ENCODE results near the gene PRIMA1. TPM values are rescaled to one million over a fixed set of nuclear protein-coding genes. Genes with fewer than 3 reads are reported as not detected.

The PRIMA1 gene
- total RNA-seq, 1 experiment from 2014 or later: 4.9 TPM

- Mint-ChIP-seq H3K27ac (peak overlapping the region; percentile 90), H3K36me3 (no peaks in the 10 kb centered on the region), H3K27me3 (ENCODE audit: low read depth) (0 out of 2 replicates have a peak, but pooled peaks cover 2% of the 10 kb centered on the region), H3K4me3 (peak overlapping the region; percentile 50; the same call in 1 of the 2 replicates), H3K4me1 (peaks cover 79% of the 10 kb centered on the region), H3K9me3 (no peaks in the 10 kb centered on the region)
- ChIA-PET POLR2A (no interaction called here), CTCF (interaction anchor here (0.7 to 4.5 kb wide), 9 partner anchors 33 to 347 kb away, joined by 3 to 52 read pairs (median 4); no protein-coding TSS in a partner anchor)
- ATAC-seq (no peak), DNase-seq (ENCODE audit: low spot score) (no peak)
- TF ChIP-seq ZNF423 (CRISPR knock-in tag; IDR thresholded peaks at IDR 0.05) (no peak), TEAD4 (CRISPR knock-in tag; IDR thresholded peaks at IDR 0.05) (no peak), NFYB (CRISPR knock-in tag; conservative IDR thresholded peaks at IDR 0.05; ENCODE audit: low read depth) (no peak), STAT6 (CRISPR knock-in tag; conservative IDR thresholded peaks at IDR 0.05; ENCODE audit: low read depth) (no peak), CBFB (CRISPR knock-in tag; IDR thresholded peaks at IDR 0.05; ENCODE audit: low read depth) (no peak), TP53 (CRISPR knock-in tag; IDR thresholded peaks at IDR 0.05) (no peak)
These were observed 99.5 kb downstream of the PRIMA1 start for GRCh38 chr14:93688820-93689219.

- Mint-ChIP-seq H3K9me3 (no peaks in the 10 kb centered on the region), H3K27ac (peak overlapping the region; percentile 90), H3K27me3 (ENCODE audit: low read depth) (0 out of 2 replicates have a peak, but pooled peaks cover 2% of the 10 kb centered on the region), H3K4me1 (peaks cover 76% of the 10 kb centered on the region), H3K36me3 (no peaks in the 10 kb centered on the region), H3K4me3 (peak overlapping the region; percentile 50)
- ChIA-PET CTCF (interaction anchor here (0.7 to 4.5 kb wide), 9 partner anchors 13 to 348 kb away, joined by 3 to 52 read pairs (median 4); no protein-coding TSS in a partner anchor), POLR2A (interaction anchor here (0.7 kb wide), 1 partner anchor 286 kb away, joined by 3 read pairs; no protein-coding TSS in a partner anchor)
- no peak for TF ChIP-seq ZNF232 (CRISPR knock-in tag; IDR thresholded peaks at IDR 0.05)
- TF ChIP-seq CBFB (CRISPR knock-in tag; IDR thresholded peaks at IDR 0.05; ENCODE audit: low read depth): no peak
- TF ChIP-seq TEAD1 (CRISPR knock-in tag; IDR thresholded peaks at IDR 0.05): peak; percentile 88; the same call in 1 of the 2 replicates
- TF ChIP-seq, protein P1, sequence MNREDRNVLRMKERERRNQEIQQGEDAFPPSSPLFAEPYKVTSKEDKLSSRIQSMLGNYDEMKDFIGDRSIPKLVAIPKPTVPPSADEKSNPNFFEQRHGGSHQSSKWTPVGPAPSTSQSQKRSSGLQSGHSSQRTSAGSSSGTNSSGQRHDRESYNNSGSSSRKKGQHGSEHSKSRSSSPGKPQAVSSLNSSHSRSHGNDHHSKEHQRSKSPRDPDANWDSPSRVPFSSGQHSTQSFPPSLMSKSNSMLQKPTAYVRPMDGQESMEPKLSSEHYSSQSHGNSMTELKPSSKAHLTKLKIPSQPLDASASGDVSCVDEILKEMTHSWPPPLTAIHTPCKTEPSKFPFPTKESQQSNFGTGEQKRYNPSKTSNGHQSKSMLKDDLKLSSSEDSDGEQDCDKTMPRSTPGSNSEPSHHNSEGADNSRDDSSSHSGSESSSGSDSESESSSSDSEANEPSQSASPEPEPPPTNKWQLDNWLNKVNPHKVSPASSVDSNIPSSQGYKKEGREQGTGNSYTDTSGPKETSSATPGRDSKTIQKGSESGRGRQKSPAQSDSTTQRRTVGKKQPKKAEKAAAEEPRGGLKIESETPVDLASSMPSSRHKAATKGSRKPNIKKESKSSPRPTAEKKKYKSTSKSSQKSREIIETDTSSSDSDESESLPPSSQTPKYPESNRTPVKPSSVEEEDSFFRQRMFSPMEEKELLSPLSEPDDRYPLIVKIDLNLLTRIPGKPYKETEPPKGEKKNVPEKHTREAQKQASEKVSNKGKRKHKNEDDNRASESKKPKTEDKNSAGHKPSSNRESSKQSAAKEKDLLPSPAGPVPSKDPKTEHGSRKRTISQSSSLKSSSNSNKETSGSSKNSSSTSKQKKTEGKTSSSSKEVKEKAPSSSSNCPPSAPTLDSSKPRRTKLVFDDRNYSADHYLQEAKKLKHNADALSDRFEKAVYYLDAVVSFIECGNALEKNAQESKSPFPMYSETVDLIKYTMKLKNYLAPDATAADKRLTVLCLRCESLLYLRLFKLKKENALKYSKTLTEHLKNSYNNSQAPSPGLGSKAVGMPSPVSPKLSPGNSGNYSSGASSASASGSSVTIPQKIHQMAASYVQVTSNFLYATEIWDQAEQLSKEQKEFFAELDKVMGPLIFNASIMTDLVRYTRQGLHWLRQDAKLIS (CRISPR knock-in tag; IDR thresholded peaks at IDR 0.05; ENCODE audit: borderline replicate concordance): peak; percentile 51; the same call in 1 of the 2 replicates
- TF ChIP-seq, protein P2, sequence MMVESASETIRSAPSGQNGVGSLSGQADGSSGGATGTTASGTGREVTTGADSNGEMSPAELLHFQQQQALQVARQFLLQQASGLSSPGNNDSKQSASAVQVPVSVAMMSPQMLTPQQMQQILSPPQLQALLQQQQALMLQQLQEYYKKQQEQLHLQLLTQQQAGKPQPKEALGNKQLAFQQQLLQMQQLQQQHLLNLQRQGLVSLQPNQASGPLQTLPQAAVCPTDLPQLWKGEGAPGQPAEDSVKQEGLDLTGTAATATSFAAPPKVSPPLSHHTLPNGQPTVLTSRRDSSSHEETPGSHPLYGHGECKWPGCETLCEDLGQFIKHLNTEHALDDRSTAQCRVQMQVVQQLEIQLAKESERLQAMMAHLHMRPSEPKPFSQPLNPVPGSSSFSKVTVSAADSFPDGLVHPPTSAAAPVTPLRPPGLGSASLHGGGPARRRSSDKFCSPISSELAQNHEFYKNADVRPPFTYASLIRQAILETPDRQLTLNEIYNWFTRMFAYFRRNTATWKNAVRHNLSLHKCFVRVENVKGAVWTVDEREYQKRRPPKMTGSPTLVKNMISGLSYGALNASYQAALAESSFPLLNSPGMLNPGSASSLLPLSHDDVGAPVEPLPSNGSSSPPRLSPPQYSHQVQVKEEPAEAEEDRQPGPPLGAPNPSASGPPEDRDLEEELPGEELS (CRISPR knock-in tag; IDR thresholded peaks at IDR 0.05): peak; percentile 35; the same call in 1 of the 2 replicates
- TF ChIP-seq ETV6 (CRISPR knock-in tag; IDR thresholded peaks at IDR 0.05): peak; percentile 17; the same call in 1 of the 2 replicates
- 0 out of 2 replicates have a peak, but pooled peaks have one; percentile 28 for TF ChIP-seq TEAD4 (CRISPR knock-in tag; IDR thresholded peaks at IDR 0.05)
- TF ChIP-seq FOXK1 (CRISPR knock-in tag; IDR thresholded peaks at IDR 0.05): peak; percentile 54; the same call in 1 of the 2 replicates
- TF ChIP-seq, protein P3, sequence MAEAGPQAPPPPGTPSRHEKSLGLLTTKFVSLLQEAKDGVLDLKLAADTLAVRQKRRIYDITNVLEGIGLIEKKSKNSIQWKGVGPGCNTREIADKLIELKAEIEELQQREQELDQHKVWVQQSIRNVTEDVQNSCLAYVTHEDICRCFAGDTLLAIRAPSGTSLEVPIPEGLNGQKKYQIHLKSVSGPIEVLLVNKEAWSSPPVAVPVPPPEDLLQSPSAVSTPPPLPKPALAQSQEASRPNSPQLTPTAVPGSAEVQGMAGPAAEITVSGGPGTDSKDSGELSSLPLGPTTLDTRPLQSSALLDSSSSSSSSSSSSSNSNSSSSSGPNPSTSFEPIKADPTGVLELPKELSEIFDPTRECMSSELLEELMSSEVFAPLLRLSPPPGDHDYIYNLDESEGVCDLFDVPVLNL (CRISPR knock-in tag; IDR thresholded peaks at IDR 0.05; ENCODE audit: borderline replicate concordance, low read depth): no peak
- peak; percentile 66 for TF ChIP-seq ZNF423 (CRISPR knock-in tag; IDR thresholded peaks at IDR 0.05)
- ATAC-seq (peak; percentile 83), DNase-seq (ENCODE audit: low spot score) (peak; percentile 74)
These were observed 100.0 kb downstream of the PRIMA1 start for GRCh38 chr14:93688239-93688666.
